OCI-LY7 (cell line): Measurements from ENCODE around the gene DNAJA3. TPM values are rescaled to one million over a fixed set of nuclear protein-coding genes. Genes with fewer than 3 reads are reported as not detected.

Experiments used
- BruUV-seq: library from RNA; stranded (reverse); fragments of 400-500 nt; replicated peaks from 2 replicates; lab custom pipeline; 2021; lab: Mats Ljungman, UMichigan
- CTCF ChIA-PET: fragments of 300-600 bp; sonication (Branson Sonifier 250); formaldehyde crosslinking; loops from one replicate; lab custom pipeline; 2022; ENCODE audit warnings: antibody characterized with exemption; ENCODE audit not compliant: unreplicated experiment; lab: Charles Lee
- POLR2A ChIA-PET: fragments of 300-600 bp; sonication (Branson Sonifier 250); formaldehyde crosslinking; loops from one replicate; lab custom pipeline; 2022; ENCODE audit warnings: antibody characterized with exemption; lab: Charles Lee
- DNase-seq: peaks from one replicate; pipeline ENCODE4 v3.0.0-alpha.2; 2015; ENCODE audit warnings: low spot score
- H2AFZ ChIP-seq: fragments of 200-600 bp; sonication (generic), shearing (Covaris generic); 2 replicates; pipeline ENCODE4 v1.6.1; 2014; ENCODE audit warnings: mild to moderate bottlenecking, antibody characterized with exemption, low read length, moderate library complexity
- H3K27ac ChIP-seq: fragments of 200-600 bp; sonication (generic); 2 replicates; pipeline ENCODE4 v1.5.1; 2014; ENCODE audit warnings: mixed run types, low read depth, mild to moderate bottlenecking, moderate library complexity, low read length, inconsistent platforms; ENCODE audit not compliant: poor library complexity, severe bottlenecking
- H3K36me3 ChIP-seq: fragments of 200-600 bp; sonication (generic); 2 replicates; pipeline ENCODE4 v1.6.1; 2014; ENCODE audit warnings: mild to moderate bottlenecking, antibody characterized with exemption, low read length, moderate library complexity, mixed read lengths; ENCODE audit not compliant: insufficient read depth
- H3K4me1 ChIP-seq: fragments of 200-600 bp; sonication (generic); 2 replicates; pipeline ENCODE4 v1.5.1; 2014; ENCODE audit warnings: mild to moderate bottlenecking, low read length; ENCODE audit not compliant: insufficient read depth, poor library complexity, severe bottlenecking
- H3K4me2 ChIP-seq: fragments of 200-600 bp; sonication (generic); 2 replicates; pipeline ENCODE4 v1.6.1; 2014; ENCODE audit warnings: mild to moderate bottlenecking, low read length
- H3K4me3 ChIP-seq: fragments of 200-600 bp; sonication (generic); 2 replicates; pipeline ENCODE4 v1.5.1; 2014; ENCODE audit warnings: mild to moderate bottlenecking, low read depth, low read length; ENCODE audit not compliant: poor library complexity, severe bottlenecking
- H3K79me2 ChIP-seq: fragments of 200-600 bp; sonication (generic); 2 replicates; pipeline ENCODE4 v1.6.1; 2016; ENCODE audit warnings: low read depth, mild to moderate bottlenecking, low read length, moderate library complexity, mixed read lengths; ENCODE audit not compliant: insufficient read depth
- H3K9me2 ChIP-seq: fragments of 200-600 bp; sonication (generic); 2 replicates; pipeline ENCODE4 v1.6.1; 2016; ENCODE audit warnings: mild to moderate bottlenecking, low read length, mixed read lengths; ENCODE audit not compliant: insufficient read depth
- H3K9me3 ChIP-seq: fragments of 200-600 bp; sonication (generic); 2 replicates; pipeline ENCODE4 v1.6.1; 2014; ENCODE audit warnings: mild to moderate bottlenecking, mixed run types, low read length, mixed read lengths
- H4K20me1 ChIP-seq: fragments of 200-600 bp; sonication (generic); 2 replicates; pipeline ENCODE4 v1.6.1; 2014; ENCODE audit warnings: mild to moderate bottlenecking, antibody characterized with exemption, low read length, moderate library complexity, mixed read lengths; ENCODE audit not compliant: insufficient read depth
- CTCF ChIP-seq: fragments of 200-600 bp; sonication (generic); conservative IDR thresholded peaks from 2 replicates; pipeline ENCODE4 v1.5.1; 2014; ENCODE audit warnings: mild to moderate bottlenecking, antibody characterized with exemption, low read length, moderate library complexity, mixed read lengths
- EZH2phosphoT487 ChIP-seq: fragments of 200-600 bp; sonication (generic); IDR thresholded peaks from 2 replicates; pipeline ENCODE4 v1.6.1; 2018; ENCODE audit warnings: low read depth, borderline replicate concordance, mild to moderate bottlenecking, mixed run types, antibody characterized with exemption, low read length, moderate library complexity, mixed read lengths
- intact Hi-C: fragments of 100-400 bp; cut with micrococcal nuclease; formaldehyde crosslinking; loops from one replicate; pipeline ENCODE4 v1.10.0; 2022; ENCODE audit not compliant: unreplicated experiment
- total RNA-seq, 2 experiments: library from RNA; depleted of rRNA in 1 of 2; stranded (reverse); fragments of >200 nt in 1 of 2; shearing (Covaris generic) in 1 of 2; gene quantifications; 2 replicates each; pipeline ENCODE4 v1.2.3, GENCODE V29; 2014 to 2022

Gene DNAJA3
- total RNA-seq, 2 experiments from 2014 or later, result 89.8 to 94.3 TPM

GRCh38 chr16:4500272-4500671, 74.6 kb downstream of the DNAJA3 start:
- H3K36me3 ChIP-seq, result peaks cover 26% of the 10 kb centered on the region; the same call in 1 of the 2 replicates
- H4K20me1 ChIP-seq, result no peaks in the 10 kb centered on the region
- H3K9me3 ChIP-seq, result no peaks in the 10 kb centered on the region
- H2AFZ ChIP-seq, result no peak overlapping the region
- H3K27ac ChIP-seq, result no peak overlapping the region
- H3K9me2 ChIP-seq, result no peaks in the 10 kb centered on the region
- no peak overlapping the region for H3K4me3 ChIP-seq
- TF ChIP-seq CTCF (no peak), EZH2phosphoT487 (no peak)
- 0 out of 2 replicates have a peak, but pooled peaks cover 4% of the 10 kb centered on the region for H3K79me2 ChIP-seq
- no peak for DNase-seq
- intact Hi-C loops, result no loop called here
- peaks cover 13% of the 10 kb centered on the region for H3K4me1 ChIP-seq
- ChIA-PET POLR2A (no interaction called here), CTCF (interaction anchor here (1.1 kb wide), 1 partner anchor 10 kb away, joined by 3 read pairs; no protein-coding TSS in a partner anchor)
- BruUV-seq, result no TSS peak
- H3K4me2 ChIP-seq, result no peak overlapping the region

- no peak for TF ChIP-seq CTCF
- no peak for TF ChIP-seq EZH2phosphoT487
- 0 out of 2 replicates have a peak, but pooled peaks cover 4% of the 10 kb centered on the region for H3K79me2 ChIP-seq
- peaks cover 21% of the 10 kb centered on the region; the same call in 1 of the 2 replicates for H3K36me3 ChIP-seq
- no peak for DNase-seq
- H3K27ac ChIP-seq, result no peak overlapping the region
- BruUV-seq, result no TSS peak
- peaks cover 21% of the 10 kb centered on the region for H3K4me1 ChIP-seq
- H3K4me2 ChIP-seq, result no peak overlapping the region
- 0 out of 2 replicates have a peak, but pooled peaks cover 5% of the 10 kb centered on the region for H4K20me1 ChIP-seq
- H3K9me2 ChIP-seq, result no peaks in the 10 kb centered on the region
- CTCF ChIA-PET, result no interaction called here
- no peak overlapping the region for H3K4me3 ChIP-seq
- no peak overlapping the region for H2AFZ ChIP-seq
- intact Hi-C loops, result no loop called here
- no peaks in the 10 kb centered on the region for H3K9me3 ChIP-seq
- POLR2A ChIA-PET, result interaction anchor here (1.5 kb wide), 1 partner anchor 11 kb away, joined by 3 read pairs; no protein-coding TSS in a partner anchor
Measured at GRCh38 chr16:4501071-4501478, 75.4 kb downstream of the DNAJA3 start.
